C4-2B (cell line): ENCODE measurements around the gene SRL.

ENCODE experiments used
- CTCF ChIP-seq: fragments of 450-650 bp; conservative IDR thresholded peaks from 2 replicates; pipeline ENCODE4 v1.5.1; 2017; ENCODE audit warnings: mild to moderate bottlenecking
- ZFX ChIP-seq: fragments of 450-650 bp; IDR thresholded peaks from 2 replicates; pipeline ENCODE4 v1.6.1; 2017

GRCh38 chr16:4270595-4270994 lies 28.7 kb upstream of the SRL start:
- TF ChIP-seq CTCF: no peak
- TF ChIP-seq ZFX: no peak
